HG03103 (cell line): ENCODE results near the gene HES2.
"Not testable (repeated sequence)": the region's sequence is repeated elsewhere in the genome, so short reads cannot be mapped to it uniquely, and the experiment has no call there.

Experiments used
- ATAC-seq: cut with Tn5 transposase; IDR thresholded peaks from one replicate; pipeline ENCODE4 v1.9.1; 2021; ENCODE audit warnings: low read depth; ENCODE audit not compliant: unreplicated experiment

HES2 gene

GRCh38 chr1:6454856-6455751 lies 35.4 kb upstream of the HES2 start:
- no peak for ATAC-seq

DNA sequence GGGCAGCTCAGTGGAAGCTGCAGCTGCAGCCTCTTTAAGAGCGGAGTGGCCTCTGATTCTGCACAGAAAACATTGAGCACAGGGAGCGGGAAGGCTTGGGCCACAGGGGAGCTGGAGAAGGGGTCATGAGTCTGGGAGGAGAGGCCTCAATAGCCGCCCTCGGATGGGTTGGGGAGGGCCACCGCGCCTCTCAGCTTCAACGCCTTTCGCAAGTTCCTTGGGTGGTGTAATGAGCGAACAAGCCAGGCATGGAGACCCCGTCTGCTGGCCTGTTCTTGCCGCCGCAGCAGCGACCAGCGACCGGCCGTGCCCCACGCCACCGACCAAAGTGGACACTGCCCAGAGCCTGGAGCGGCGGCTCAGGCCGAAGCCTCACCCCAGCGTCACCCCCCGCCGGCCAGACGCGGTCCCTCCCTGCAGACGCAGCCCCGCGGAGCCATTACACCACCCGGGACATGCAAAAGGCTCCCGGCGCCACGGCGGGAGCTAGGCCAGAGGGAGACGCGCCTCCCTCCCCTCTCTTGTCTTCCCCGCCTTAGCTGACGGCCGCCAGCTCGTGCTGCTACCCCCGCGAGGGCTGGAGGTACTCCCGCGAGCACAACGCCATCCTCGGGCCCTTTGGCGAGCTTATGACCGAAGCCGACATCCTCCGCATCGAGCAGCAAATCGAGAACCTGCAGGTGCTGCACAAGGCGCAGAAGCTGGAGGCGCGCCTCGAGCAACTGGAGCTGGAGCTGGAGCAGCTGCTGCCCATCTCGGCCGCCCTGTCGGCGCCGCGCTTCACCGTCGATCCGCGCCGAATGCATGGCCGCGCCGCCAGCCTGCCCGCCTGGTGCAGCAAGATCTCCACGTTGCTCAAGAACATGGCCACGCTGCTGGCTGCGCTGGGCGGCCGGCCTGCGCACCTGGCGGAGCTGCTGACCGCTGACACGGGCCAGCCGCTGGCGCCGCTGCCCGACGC lies 34.5 kb upstream of the HES2 start:
- ATAC-seq: not testable (repeated sequence)

- no peak for ATAC-seq
These were observed 31.2 kb upstream of the HES2 start for GRCh38 chr1:6450943-6451373.

DNA sequence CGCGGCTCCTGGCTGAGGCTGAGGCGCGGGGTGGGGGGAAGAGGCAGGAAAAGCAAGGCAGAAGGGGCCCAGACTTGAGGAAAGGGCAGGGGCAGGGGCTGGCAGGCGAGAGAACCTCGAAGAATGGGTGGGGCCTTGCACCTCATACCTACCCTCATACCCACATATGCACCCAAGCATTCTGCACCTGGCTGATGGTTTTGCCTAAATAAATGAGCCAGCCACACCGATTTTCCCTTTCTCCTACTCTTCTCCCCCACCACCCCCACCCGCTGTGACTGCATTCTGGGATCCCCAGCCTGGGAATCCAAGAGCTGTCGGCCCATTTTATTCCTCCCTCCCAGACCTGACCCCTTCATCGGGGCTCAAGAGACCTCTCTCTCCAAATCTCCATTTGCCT lies 30.8 kb upstream of the HES2 start:
- not testable (repeated sequence) for ATAC-seq

DNA sequence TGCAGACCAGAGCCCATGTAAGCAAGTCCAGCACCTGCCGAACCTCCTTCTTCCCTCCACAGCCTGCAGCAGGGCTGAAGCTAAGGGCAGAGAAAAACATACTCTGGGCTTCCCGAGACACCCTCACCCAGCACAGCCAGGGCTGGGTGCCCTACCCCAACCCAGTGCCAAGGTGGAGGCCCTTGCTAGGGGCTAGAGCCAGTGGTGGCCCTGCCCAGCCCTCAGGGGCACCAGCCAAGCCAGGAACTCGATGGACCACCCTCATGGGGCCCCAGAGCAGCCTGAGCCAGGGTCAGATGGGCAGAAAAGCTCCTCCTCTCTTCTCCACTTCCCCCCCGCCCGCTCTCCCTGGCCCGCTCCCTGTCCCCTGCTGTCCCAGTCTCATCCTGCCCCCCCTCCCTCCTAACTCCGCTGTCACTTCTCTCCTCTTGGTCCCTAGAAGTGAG lies 30.3 kb upstream of the HES2 start:
- ATAC-seq: no peak

GRCh38 chr1:6448749-6449631 lies 29.3 kb upstream of the HES2 start:
- no peak for ATAC-seq

DNA sequence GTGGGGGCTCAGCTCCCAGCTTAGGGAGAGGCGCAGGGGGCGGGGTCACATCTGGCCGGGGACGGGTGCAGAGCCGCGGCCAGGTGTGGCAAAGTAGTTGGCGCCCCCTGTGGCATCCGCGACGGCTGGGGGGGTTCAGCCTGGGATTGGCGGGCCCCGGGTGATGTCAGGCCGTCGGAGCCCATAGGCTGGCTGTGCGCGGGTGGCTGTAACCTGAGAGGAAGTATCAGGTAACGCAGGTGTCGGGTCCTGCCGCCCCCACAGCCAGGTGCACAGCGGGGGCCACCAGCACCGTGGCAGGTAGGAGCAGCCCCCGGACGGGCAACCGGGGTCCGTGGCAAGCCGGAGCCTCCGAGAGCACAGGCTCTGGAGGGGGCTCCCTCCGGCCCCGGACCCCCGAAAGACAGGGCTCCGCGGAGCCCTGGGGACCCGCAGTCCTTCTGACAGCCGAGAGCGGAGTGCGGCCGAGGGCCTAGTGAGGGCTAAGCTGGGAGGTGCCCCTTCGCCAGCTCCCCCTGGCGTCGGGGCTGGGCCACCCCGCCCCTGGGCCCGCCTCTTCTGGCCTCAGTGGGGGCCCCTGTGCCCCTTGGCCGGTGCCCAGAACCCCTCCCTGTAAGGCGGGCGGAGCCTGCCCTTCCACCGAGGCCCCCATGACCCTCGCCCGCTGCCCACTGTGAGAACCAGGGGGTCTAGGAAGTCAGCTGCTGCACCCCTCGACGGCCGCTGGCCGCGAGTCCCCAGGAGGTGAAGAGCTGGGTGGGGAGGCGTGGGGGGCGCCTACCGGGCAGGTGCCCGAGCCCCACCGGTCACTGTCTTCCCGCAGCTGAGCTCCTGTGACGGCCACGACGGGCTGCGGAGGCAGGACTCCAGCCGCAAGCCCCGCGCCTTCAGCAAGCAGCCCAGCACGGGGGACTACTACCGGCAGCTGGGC lies 28.4 kb upstream of the HES2 start:
- ATAC-seq: no peak

DNA sequence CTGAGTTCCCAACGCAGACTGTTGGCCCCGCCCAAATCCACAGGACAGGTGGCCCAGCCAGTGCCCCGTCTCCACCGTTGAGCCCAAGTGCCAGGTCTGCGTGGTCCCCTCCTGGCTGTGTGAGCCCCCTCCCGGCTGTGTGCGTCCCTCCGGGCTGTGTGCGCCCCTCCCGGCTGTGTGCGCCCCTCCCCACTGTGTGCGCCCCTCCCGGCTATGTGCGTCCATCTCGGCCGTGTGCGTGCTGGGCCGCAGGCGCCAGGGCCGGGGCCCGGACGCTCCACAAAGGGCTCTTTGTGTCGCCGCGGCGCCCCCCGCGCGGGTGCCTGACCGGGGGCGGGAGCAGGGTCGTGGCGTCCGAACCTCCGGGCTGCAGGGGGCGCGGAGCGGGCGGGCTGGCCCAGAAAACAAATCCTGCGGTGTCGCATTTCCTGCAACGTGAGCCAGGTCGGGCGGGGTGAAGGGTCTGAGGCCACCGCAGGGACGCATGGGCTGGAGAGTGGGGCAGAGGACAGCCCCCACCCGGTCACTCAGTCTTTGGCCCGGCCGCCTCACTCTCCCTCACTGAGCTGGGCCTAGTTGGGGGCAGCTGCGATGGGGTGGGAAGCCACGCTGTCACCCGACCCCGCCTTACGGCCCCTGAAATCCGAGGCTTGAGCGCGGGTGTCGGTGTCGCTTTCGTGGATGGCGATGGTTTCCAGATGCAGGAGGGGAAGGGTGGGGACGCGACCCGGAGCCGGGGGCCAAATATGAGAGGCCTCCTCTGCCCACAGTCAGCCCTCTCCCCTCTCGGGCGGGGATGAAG lies 27.5 kb upstream of the HES2 start:
- ATAC-seq: no peak

DNA sequence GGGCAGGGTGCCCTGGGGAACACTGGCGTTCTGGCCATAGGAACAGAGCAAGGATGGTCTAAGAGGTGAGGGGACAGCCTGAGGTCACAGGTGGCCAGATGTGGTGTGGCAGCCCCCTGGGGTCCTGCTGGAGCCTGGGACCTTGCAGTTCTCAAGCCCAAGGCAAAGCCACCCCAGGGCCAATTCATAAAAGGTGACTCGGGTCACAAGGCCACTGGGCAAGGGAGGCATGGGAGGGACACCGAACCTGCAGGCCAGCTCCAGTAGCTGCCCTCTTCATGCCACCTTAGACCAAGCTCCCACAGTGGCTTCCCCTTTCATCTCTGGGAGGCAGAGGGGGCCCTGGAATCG lies 26.9 kb upstream of the HES2 start:
- no peak for ATAC-seq

DNA sequence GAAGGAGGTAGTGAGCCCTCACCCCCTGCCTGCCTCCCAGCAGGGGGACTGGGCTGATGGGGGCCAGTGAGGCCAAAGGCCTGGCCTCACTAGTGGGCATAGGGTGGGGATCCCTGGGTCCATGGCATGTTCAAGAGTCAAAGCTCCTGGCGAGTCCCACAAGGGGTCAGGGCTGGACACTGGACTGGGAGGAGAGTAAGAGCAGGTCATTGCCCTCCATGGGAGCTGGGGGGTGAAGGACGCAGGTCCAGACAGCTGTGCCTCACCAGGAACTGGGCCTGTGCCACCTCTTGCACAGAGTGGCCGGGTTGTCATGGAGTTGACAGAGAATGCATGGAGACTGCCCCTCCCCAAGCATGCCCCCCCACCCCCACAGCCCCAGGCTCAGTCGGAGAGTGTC lies 26.2 kb upstream of the HES2 start:
- not testable (repeated sequence) for ATAC-seq

GRCh38 chr1:6445062-6445763 lies 25.5 kb upstream of the HES2 start:
- no peak for ATAC-seq

- ATAC-seq: no peak
These were observed 24.7 kb upstream of the HES2 start for GRCh38 chr1:6444377-6444776.

DNA sequence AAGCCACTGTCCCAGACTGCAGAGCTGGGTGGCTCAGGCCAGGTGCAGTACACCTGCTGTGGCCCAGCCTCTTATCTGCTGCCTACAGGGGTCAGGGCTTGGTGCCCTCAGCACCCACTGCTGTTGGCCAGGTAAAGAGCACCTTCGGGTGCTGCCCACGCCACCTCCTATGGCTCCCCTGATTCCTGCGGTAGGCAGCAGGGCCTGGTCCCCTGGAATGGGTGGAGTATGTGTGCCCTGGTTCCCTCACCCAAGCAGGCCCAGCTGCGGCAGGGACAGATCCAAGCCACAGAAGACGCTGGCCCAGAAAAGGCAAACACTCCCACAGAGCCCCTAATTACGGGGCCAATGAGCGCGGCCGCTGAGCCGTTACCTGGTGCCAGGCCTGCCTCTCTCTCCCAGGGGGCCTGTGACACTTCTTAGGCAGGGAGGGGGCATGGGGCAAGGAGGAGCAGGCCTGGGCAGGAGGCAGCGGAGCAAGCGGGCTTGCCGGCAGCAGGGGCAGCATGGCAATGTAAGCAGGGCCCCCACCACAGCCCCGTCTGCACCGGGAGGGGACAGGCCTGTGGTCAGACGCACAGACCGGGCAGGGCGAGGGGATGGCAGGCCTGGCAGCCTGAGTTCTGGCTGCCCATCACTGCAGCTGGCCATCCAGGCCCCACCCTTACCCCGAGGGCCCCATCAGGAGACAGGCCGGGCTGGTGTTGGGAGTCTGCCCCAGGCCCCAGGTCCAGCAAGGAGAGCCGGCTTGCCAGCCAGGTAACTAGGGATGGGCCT lies 23.8 kb upstream of the HES2 start:
- no peak for ATAC-seq

DNA sequence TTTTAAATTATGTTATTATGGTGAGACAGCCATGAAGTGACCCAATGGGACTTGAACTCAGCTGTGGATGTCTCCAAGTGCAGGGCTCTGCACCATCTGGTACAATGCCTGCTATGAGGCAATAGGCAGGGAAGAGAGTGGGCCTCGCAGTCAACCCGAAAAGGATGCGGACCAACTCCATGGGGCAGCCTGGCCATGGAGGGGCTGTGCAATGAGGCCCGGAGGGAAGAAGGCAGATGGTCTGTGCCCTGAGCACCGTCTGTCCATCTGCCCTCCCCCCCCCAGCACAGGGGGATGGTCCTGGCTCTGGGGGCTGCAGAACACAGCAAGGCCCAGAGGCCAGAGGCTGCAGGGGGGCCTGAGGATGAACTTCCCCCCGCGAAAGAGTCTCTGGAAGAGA lies 21.9 kb upstream of the HES2 start:
- ATAC-seq: no peak

DNA sequence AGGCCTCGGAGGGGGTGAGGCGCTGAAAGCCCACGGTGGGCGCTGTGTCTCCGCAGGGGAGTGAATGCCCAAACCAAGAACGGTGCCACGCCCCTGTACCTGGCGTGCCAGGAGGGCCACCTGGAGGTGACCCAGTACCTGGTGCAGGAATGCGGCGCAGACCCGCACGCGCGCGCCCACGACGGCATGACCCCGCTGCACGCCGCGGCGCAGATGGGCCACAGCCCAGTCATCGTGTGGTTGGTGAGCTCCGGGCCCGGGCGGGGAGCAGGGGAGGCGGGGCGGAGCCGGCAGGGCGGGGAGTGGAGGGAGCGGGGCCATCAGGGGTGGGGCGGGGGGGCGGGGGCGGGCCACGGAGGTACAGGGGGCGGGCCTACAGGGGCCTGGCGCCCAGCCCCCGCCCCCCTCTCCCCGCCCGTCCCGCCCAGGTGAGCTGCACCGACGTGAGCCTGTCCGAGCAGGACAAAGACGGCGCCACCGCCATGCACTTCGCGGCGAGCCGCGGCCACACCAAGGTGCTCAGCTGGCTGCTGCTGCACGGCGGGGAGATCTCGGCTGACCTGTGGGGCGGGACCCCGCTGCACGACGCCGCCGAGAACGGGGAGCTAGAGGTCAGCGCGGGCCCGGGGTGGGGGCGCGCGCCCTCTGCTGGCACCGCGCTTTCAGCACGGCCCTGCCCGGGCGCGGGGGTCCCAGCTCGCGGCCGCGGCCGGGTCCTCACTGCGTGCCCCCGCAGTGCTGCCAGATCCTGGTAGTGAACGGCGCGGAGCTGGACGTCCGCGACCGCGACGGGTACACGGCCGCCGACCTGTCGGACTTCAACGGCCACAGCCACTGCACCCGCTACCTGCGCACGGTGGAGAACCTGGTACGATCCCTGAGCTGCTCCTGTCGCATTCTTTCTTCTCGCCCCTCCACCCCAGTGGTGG lies 20.7 kb upstream of the HES2 start:
- no peak for ATAC-seq

DNA sequence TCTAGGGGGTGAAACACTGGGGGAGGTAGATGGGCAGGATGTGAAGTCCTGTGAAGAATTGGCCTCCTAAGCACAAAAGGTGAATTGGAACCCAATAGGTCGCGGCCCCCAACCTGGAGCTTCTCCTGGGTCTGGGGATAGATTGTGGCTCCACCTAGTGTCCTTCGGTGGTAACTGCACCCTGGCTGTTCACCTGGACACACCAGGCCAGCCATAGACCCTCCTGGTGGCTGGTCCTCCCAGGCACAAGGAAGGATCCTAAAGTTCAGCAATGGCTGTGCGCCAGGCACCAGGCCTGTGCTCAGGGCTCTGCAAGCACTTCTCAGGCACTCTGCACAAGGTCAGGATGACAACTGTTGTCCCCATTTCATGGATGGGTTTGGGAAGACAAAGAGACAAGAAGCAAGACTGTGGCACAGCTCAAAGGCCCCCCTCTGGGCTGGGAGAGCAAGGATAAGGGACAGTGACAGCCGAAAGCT lies 18.4 kb upstream of the HES2 start:
- ATAC-seq: no peak
